G401 (cell line): ENCODE data around the gene LRRC23. TPM values are rescaled to one million over a fixed set of nuclear protein-coding genes. Genes with fewer than 3 reads are reported as not detected.

Experiments
- DNase-seq: peaks from one replicate; pipeline ENCODE4 v3.0.0-alpha.2; 2015; ENCODE audit warnings: low spot score
- in situ Hi-C: cut with HindIII; loops from 2 replicates; pipeline ENCODE4 v1.10.0; 2016; ENCODE audit warnings: low sequenced_read_pairs, mixed read lengths
- total RNA-seq: library from RNA; depleted of rRNA; stranded (reverse); fragments of >200 nt; shearing (Covaris generic); gene quantifications from 2 replicates; pipeline ENCODE4 v1.2.3, GENCODE V29; 2014

Gene LRRC23
- total RNA-seq, 1 experiment from 2014 or later, result 7.0 TPM

GRCh38 chr12:6951551-6952120 is 47.0 kb downstream of the LRRC23 start:
- DNase-seq, result no peak
- in situ Hi-C loops, result no loop called here

- no peak for DNase-seq
- in situ Hi-C loops, result no loop called here
These were observed 47.7 kb downstream of the LRRC23 start for GRCh38 chr12:6952121-6952862.

GRCh38 chr12:6952863-6953441 is 48.3 kb downstream of the LRRC23 start:
- in situ Hi-C loops, result no loop called here
- DNase-seq, result no peak

- DNase-seq, result no peak
These were observed 49.1 kb downstream of the LRRC23 start for GRCh38 chr12:6953442-6954315.

GRCh38 chr12:6954316-6955107 is 49.9 kb downstream of the LRRC23 start:
- DNase-seq, result no peak
- in situ Hi-C loops, result no loop called here

More at GRCh38 chr12:6953442-6954315, 49.1 kb downstream of the LRRC23 start:
- in situ Hi-C loops, result no loop called here

- no peak for DNase-seq
- in situ Hi-C loops, result no loop called here
These were observed 50.7 kb downstream of the LRRC23 start for GRCh38 chr12:6955108-6956020.

GRCh38 chr12:6956021-6956727 is 51.6 kb downstream of the LRRC23 start:
- DNase-seq, result no peak
- in situ Hi-C loops, result no loop called here

GRCh38 chr12:6957151-6957701 is 52.6 kb downstream of the LRRC23 start:
- in situ Hi-C loops, result no loop called here
- DNase-seq, result no peak

- no peak for DNase-seq
- in situ Hi-C loops, result no loop called here
These were observed 53.4 kb downstream of the LRRC23 start for GRCh38 chr12:6957741-6958608.

GRCh38 chr12:6958609-6959057 is 54.0 kb downstream of the LRRC23 start:
- DNase-seq, result no peak
- in situ Hi-C loops, result no loop called here

- in situ Hi-C loops, result no loop called here
- no peak for DNase-seq
These were observed 54.6 kb downstream of the LRRC23 start for GRCh38 chr12:6959058-6959804.

GRCh38 chr12:6959805-6960592 is 55.4 kb downstream of the LRRC23 start:
- no peak for DNase-seq
- in situ Hi-C loops, result no loop called here

- no peak for DNase-seq
- in situ Hi-C loops, result no loop called here
These were observed 56.1 kb downstream of the LRRC23 start for GRCh38 chr12:6960593-6961277.

- in situ Hi-C loops, result no loop called here
- no peak for DNase-seq
These were observed 56.7 kb downstream of the LRRC23 start for GRCh38 chr12:6961278-6961694.
